Measurements from ENCODE around the gene ROM1.
"Not testable (repeated sequence)": the region's sequence is repeated elsewhere in the genome, so short reads cannot be mapped to it uniquely, and the experiment has no call there.

The ROM1 gene

GRCh38 chr11:62610814-62611704 lies 2.0 kb upstream of the ROM1 start:
- no peak for DNase-seq

GRCh38 chr11:62611705-62612365 lies 1.2 kb upstream of the ROM1 start:
- DNase-seq = no peak

DNA sequence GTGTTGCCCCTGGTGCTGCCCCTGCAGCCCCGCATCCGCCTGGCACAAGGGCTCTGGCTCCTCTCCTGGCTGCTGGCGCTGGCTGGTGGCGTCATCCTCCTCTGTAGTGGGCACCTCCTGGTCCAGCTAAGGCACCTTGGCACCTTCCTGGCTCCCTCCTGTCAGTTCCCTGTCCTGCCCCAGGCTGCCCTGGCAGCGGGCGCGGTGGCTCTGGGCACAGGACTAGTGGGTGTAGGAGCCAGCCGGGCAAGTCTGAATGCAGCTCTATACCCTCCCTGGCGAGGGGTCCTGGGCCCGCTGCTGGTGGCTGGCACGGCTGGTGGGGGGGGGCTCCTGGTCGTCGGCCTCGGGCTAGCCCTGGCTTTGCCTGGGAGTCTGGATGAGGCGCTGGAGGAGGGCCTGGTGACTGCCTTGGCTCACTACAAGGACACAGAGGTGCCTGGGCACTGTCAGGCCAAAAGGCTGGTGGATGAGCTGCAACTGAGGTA lies 278 bp downstream of the ROM1 start:
- DNase-seq = no peak

DNA sequence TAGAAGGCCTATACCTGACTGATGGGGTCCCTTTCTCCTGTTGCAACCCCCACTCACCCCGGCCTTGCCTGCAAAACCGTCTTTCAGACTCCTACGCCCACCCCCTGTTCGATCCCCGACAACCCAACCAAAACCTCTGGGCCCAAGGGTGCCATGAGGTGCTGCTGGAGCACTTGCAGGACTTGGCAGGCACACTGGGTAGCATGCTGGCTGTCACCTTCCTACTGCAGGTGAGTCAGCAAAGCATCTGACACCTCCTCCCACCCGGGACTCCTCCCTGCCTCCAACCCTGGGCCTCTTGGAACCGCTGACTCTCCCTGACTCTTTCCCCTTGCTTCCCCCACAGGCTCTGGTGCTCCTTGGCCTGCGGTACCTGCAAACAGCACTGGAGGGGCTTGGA lies 1.2 kb downstream of the ROM1 start:
- DNase-seq = no peak

DNA sequence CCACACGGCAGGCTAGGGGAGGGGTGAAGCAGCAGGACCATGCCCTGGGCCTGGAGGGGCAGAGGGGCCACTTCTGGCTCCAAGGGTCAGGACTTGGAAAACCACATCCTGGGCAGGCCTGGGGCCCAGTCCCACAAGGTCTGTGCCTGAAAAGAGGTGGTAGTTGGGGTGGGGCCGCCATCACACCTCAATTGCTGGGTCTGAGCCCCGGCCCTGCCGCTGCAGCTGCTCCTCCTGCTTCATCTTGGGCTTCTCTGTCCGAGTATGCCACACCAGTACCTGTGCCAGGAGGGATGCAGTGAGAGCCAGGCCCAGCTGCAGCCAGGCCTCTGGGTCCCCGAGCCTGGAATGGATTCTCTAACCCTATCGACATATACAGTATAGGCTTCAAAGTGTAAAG lies 2.5 kb downstream of the ROM1 start:
- DNase-seq = no peak

DNA sequence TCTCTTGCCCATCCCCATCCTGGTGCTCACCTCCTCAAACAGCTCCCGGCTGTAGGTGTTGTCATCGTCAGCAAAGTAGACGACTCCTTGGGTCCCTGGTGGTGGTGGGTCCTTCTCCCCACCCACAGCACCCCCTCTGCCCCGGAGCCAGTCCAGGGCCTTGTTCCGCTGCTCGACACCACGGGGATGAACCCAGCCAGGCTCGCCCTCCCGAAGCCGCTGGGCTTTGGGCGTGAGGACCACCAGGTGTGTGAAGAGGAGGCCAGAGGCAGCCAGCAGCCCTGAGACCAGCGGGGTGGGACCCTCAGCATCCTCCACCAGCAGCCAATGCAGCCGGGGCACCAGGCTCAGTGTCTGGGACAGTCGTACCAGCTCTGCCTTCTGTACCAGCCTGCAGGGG lies 3.9 kb downstream of the ROM1 start:
- DNase-seq = not testable (repeated sequence)

DNA sequence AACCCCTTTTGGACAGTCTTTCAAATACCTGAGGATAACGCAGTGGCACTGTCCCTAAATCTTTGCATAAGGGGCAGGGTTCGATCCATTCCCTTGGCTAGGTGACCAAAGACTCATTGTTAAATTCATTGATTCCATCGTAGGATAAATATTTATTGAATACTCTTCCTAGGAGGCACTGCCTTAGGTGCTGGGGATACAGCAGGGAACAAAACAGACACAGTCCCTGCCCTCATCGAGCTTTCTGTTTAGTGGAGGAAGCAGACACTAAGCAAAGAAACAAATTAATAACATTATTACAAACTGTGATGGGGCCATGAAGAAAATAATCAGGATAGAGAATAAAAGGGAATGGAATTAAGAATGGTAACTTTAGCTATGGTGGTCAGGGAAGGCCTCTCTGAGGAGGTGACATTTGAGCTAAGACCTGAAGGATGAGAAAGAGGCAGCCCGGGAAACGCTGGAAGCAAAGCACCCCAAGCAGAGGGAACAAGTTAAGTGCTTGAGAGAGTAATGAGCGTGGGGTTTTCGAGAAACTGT lies 8.0 kb downstream of the ROM1 start:
- no peak for DNase-seq

GRCh38 chr11:62621567-62622470 lies 8.8 kb downstream of the ROM1 start, which contains the start of gene B3GAT3:
Gene B3GAT3 (minus strand): TSS chr11:62621986. CDS start chr11:62621947, 39 bp downstream.
- DNase-seq = peak; percentile 92

GRCh38 chr11:62622476-62623089 lies 9.5 kb downstream of the ROM1 start:
- no peak for DNase-seq

- DNase-seq = no peak
Observed at GRCh38 chr11:62627713-62628112, 14.7 kb downstream of the ROM1 start.

DNA sequence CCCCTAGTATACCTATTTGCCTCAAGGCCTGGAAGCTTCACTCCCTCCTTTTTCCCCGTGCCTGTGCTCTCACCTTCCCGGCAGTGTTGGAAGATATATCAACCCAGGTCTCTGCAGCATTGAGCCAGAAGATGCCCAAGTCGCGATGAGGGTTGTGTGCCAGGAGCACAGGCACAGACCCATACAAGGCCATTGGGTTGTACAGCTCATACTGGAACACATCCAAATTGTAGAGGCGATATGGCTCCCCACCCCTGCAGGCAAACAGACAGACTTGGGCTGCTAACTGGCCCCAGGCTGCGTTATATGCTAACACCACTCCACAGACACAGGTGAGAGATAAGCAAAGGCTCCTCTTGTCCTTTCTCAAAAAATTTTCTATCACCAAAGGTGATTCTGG lies 19.4 kb downstream of the ROM1 start:
- DNase-seq = no peak

DNA sequence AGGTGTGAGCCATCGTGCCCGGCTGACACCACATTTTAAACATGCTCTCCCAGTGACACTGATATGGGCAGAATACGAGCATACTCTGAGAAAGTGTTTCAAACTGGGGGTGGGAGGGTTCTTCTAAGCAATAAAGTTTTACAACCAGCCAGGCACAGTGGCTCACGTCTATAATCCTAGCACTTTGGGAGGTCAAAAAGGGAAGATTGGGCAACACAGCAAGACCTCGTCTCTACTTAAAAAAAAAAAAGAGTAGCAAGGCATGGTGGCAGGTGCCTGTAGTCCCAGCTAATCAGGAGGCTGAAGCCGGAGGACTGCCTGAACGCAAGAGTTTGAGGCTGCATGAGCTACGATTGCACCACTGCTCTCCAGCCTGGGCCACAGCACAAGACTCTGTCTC lies 31.2 kb downstream of the ROM1 start:
- no peak for DNase-seq

GRCh38 chr11:62645671-62645945 lies 32.6 kb downstream of the ROM1 start:
- no peak for DNase-seq

- DNase-seq = peak; percentile 96
Observed at GRCh38 chr11:62645946-62646824, 33.1 kb downstream of the ROM1 start, which contains the start of gene GANAB. Gene GANAB (minus strand): TSS chr11:62646613. CDS start chr11:62646599, 14 bp downstream.

DNA sequence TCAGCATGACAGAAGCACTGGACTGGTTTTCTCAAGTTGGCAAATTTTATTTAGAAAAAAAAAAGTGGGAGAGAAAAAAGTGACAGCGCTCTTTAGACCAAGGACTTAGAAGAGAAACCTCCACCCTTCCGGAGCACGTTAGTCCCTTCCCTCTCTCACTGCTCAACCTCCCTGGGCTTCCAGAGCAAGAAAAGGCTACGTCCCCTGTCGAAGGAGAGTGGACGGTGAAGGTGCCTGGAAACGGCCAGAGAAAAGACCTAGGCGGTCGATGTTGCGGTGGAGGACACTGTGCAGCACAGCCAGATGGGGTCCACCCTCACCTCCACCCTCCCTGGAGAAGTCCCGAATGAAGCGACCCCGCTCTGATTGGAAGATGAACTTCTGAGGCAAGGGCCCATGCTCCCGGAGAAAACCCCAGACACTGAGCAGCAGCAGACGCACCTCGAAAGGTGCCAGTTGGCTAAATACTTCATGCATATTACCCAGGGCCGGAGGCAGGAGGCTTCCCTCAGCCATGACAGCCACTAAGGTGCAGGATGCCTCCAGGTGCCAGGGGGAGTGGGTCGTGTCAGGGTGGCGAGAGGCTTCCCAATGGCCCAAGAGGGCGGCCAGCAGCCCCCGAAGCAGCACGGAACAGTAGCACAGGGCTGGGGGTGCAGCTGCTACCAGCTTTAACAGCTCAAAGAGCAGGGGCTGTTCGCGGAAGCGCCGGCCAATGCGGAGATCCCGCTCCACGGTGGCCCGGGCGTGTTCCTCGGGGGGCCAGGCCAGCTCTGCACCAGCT lies 34.0 kb downstream of the ROM1 start:
- DNase-seq = no peak

DNA sequence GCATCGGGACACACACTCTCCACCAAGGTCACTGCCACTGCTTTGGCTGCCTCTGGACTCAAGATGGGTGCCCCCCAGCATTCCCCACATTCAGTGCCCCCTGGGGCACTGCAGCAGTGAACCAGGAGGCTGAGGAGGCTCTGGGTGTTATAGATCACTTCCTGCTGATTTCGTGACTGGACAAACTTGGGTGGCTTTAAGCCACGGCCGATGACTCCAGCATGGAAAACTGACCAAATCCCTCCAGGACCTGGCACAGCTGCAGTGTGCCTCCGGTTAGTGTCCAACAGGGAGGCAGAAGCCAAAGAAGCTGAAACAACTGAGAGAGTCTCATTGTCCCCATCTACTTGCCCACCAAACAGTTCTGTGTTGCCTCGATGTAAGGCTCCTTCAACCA lies 34.5 kb downstream of the ROM1 start:
- no peak for DNase-seq

DNA sequence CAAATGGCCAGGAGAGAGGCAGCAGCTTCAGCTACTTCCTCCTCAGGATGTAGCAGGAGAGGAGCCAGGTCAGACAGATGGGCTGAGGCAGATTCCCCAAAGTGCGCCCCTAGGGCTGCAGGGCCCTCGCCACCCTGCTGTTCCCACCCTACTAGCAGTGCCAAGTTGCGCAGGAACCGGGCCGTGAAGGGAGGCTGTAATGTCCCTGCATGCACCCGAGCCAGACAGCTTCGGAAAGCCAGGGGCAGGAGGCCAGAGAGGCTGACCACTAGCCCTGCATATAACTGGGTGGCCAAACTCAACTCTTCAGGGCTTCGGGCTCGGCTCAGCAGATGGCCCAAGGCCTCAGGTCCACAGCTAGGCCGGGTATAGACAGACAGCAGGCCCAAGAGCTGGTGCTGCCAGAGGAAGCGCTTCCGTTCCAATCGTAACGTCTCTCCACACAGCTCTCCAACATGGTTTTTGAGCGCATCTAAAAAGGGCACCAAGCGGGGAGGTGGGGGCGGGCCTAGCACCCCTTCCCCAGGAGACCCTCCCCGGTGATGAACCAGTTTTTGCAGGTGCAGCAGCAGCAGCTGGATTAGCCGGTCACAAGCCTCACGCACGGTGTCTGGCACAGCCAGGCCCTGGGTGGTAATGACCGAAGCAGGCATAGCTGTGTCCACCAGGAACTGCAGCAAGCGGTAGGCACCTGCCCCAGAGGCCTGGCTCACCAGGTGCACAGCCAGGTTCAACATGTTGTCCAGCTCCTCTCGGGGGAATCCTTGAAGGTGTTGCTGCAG lies 35.3 kb downstream of the ROM1 start:
- no peak for DNase-seq

- DNase-seq = no peak
Observed at GRCh38 chr11:62648967-62649364, 35.9 kb downstream of the ROM1 start.

GRCh38 chr11:62649486-62649885 lies 36.4 kb downstream of the ROM1 start:
- no peak for DNase-seq

GRCh38 chr11:62650283-62650682 lies 37.2 kb downstream of the ROM1 start:
- DNase-seq = not testable (repeated sequence)

Data from NCI-H748 treated with DMSO at 0.1 percent for 48 hours (cell line).